Esophagus muscularis mucosa (tissue), 3 donors: ENCODE data around the gene RDH14.

Experiments used
- CTCF ChIP-seq, 3 experiments: fragments of 200-600 bp in 2 of 3; fragments of 450-650 bp in 1 of 3; sonication (generic) in 2 of 3; IDR thresholded peaks; one replicate each; pipeline ENCODE4 v1.5.1; 2017 to 2019; ENCODE audit warnings: antibody characterized with exemption in 3 of 3, mild to moderate bottlenecking in 2 of 3, moderate library complexity in 1 of 3
- POLR2AphosphoS5 ChIP-seq, 2 donors: sonication (generic); formaldehyde crosslinking; IDR thresholded peaks; one replicate each; pipeline ENCODE4 v1.6.1; 2017; ENCODE audit warnings: antibody characterized with exemption in 2 of 2

GRCh38 chr2:18514526-18515461 lies 45.7 kb downstream of the RDH14 start:
- no peak for TF ChIP-seq CTCF (IDR thresholded peaks at IDR 0.05)
- TF ChIP-seq POLR2AphosphoS5 (IDR thresholded peaks at IDR 0.05), result no peak
